GM19238 (cell line): ENCODE measurements around the gene MIDN.
A peak's percentile ranks its signal among the peaks of the same experiment; 100 is the strongest.
"Not testable (repeated sequence)": the region's sequence is repeated elsewhere in the genome, so short reads cannot be mapped to it uniquely, and the experiment has no call there.

Experiments used
- DNase-seq: peaks from one replicate; pipeline ENCODE4 v3.0.0; 2011; ENCODE audit warnings: low spot score; ENCODE audit not compliant: insufficient read length

MIDN gene

DNA sequence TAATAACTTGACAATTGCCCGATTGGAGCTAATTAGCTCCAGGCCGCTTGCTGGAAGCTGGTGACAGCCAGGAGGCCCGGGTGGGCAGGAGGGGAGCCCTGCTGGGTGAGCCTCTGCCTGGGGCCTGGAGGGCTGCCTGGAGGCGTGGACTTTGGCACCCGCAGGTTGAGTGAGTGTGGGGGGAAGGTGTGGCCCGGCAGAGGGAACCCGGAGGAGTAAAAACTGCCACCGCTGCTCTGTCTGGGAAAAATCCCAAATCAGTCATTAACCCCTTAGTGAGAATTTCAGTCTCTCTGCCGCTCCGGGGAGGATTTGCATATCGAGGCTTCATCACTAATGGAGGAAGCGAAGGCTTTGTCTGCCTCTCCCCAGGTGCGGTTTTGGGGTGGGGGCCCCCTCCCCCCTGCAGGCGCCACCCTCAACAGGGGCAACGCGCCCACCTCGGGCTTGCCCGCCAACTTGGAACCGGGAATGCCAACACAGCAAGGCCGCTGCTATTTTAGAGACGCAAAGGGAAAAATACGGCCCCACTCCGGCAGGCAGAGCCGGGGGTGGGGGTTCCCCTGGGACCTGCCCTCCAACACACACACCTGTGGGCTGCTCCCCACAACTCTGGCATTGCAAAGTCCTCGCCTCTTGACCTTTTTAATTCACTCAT is 43.5 kb downstream of the MIDN start:
- DNase-seq: no peak

DNA sequence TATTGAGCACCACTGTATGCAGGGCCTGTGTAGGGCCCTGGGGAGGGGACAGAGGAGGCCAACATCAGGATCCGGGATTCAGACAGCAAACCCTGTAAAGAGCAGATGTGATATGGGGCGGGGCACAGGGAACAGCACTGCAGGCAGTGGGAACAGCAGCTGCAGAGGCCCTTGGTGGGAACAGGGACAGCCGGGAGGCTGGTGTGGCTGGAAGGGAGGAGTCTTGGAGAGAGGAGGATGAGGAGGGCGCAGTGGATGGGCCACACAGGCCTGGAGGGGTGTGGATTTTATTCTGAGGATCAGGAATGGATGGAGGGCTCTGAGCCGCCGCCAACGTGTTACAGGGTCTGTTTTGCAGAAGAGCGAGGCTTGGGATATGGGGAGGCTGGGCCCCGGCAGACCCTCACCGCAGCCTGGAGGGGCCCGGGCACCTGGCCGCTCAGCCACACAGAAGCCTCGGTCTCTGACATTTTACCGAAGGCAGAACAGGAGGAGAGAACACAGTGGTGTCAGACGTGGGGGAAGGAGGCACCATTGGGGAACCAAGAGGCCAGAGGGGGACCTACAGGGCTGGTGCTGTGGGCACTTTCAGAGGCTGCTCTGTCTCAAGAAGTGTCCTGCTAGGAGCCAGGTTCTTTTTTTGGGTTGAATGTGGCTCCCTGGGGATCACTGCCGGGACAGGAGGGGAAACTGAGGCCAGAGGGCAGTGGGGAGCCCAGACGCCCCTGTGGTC is 44.2 kb downstream of the MIDN start:
- DNase-seq: no peak

DNA sequence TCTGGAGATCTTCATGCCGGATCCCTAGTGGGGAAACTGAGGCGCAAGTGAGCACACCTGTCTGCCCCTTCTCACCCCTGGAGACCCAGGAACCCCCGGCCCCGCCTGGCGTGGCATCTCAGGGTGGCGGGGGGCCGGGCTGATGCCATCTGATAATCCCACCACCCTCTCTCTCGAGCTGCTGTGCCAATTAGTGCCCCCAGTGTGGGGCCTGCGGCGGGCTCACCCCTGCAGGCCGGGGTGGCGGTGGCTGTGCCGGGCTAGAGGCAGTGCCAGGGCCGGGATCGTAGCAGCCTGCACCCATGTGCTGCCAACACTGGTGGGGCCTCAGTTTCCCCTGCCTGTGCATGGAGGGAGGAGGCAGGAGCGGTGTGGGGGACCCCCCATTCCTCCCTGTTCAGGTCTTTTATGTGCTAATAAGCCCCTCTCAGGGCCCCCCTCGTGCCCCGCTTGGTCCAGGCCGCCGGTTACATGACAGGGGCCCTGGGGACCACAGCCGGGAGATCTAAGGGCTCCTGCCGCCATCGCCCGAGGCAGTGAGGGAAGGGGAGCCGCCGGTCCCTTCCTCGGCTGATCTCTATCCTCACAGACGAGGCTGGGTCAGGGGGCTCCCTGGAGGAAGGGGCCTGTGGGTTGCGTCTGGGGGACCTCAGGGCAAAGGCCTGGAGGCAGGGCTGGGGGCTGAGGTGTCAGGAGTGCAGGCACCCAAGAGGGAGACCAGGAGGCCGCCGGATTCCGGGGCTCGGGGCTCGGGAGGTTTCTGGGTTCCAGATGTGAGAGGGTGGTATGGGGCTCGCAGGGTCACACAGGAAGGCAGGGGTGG is 45.6 kb downstream of the MIDN start:
- no peak for DNase-seq

DNA sequence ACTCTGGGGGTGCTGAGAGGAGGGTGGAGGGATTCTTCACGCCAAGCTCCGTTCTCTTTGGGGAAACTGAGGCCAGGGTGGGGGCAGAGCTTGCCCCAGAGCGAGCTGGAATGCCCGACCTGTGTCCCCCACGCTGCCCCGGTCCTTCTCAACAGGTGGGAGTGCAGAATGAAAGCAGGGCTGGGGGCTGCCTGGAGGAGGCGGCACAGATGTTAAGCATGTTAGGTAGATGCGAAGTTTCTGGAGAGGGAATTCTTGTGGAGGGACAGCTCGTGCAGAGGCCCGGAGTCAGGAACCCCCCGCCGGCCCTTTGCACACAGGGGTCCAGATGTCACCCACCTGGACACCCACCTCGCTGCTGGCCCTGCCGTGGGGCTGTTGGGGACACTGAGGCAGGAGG is 46.3 kb downstream of the MIDN start:
- DNase-seq: no peak

DNA sequence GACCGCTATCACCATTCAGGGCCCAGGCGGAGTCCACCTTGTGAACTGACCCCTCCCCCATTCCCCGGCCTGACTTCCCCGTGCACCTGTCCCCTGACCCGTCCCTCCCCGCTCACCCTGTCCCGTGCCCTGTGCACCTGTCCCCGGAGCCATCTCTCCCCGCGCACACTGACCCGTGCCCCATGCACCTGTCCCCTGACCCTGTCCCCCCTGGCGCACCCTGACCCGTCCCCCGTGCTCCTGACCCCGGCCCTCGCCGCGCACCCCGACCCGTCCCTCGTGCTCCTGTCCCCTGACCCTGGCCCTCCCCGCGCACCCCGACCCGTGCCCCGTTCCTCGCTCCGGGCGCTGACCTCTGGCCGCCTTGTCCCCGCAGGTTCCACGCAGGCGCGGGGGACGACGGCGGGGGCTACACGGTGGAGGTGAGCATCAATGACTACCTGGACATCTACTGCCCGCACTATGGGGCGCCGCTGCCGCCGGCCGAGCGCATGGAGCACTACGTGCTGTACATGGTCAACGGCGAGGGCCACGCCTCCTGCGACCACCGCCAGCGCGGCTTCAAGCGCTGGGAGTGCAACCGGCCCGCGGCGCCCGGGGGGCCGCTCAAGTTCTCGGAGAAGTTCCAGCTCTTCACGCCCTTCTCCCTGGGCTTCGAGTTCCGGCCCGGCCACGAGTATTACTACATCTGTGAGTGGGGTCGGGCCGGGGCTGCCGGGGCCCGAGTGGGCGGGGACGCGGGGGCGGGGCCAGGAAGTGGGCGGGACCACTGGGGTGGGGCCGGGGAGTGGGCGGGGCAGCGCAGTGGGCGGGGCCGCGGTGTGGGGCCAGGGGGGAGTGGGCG is 47.0 kb downstream of the MIDN start:
- peak; percentile 66 for DNase-seq

DNA sequence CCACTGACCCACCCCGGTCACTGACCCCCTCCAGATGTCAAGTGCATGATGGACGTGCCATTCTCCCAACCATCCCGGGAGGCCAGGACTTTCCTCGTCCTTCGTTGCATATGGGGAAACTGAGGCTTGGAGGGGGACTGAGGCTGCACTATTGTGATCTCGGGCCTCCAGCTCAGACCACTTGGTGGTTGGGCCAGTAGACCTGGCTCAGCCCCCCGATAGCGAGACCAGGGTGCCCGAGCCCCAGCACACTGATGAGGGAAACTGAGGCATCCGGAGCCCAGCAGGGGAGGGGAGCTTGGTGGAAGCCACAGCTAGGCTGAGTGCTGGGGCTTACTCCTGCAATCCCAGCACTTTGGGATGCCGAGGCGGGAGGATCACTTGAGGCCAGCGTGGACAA is 47.7 kb downstream of the MIDN start:
- DNase-seq: no peak

DNA sequence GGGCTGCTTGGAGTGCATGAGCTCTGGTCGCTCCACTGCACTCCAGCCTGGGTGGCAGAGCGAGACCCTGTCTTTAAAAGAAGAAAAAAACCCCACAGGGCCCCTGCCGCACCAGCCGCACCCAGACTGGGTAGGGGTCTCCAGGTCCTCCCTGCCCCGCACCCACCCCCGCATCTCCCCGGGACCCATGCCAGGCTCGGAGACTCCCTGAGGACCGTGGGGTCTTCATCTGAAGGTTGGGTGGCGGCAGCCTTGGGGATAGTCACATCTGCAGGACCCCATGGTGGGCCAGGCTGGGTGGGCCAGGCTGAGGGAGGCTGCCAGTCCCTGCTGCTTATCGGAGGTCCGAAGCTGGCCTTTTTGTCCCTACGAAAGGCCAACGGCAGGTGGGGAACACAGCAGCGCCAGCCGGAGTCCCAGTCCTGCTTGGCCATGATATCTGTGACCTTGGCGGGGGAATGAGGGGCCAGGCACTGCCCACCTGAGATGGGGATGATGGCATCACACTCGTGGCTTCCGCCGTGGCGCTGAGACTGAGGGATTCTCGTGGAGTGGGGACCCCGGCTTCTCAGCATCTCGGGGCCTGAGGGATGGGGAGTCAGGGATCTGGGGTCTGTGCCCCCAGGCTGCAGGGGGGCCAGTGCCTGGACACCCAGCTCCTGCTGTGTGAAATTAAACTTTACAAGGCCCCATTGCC is 48.3 kb downstream of the MIDN start:
- no peak for DNase-seq

DNA sequence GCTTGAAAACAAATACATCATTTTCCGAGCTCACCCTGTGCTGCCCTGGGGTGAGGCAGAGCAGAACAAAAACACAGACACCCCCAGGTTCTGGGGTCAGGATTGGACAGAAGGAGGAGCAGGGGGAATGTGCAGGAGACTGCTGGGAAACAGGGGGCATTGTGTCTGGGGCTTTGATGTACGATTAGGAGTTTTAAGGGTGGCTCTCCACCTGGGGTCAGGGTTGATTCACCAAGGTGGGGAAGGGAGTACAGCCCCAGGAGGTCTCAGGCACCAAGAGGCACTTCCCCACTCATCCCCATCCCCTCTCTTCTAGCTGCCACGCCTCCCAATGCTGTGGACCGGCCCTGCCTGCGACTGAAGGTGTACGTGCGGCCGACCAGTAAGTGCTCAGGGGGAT is 49.9 kb downstream of the MIDN start:
- no peak for DNase-seq

DNA sequence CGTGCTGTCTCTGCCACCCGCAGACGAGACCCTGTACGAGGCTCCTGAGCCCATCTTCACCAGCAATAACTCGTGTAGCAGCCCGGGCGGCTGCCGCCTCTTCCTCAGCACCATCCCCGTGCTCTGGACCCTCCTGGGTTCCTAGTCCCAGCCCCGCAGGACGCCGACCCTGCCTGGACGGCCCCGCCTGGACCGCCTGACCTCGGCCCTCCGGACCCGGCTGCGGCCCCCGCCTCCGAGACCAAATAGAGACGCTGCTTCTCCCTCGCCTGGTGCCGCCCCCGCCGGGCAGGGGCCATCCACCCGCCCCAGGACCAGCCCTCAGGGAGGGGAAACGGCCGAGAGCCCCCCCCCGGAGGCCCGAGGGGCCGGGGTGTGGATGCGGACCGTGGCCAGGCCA is 51.4 kb downstream of the MIDN start:
- DNase-seq: no peak

DNA sequence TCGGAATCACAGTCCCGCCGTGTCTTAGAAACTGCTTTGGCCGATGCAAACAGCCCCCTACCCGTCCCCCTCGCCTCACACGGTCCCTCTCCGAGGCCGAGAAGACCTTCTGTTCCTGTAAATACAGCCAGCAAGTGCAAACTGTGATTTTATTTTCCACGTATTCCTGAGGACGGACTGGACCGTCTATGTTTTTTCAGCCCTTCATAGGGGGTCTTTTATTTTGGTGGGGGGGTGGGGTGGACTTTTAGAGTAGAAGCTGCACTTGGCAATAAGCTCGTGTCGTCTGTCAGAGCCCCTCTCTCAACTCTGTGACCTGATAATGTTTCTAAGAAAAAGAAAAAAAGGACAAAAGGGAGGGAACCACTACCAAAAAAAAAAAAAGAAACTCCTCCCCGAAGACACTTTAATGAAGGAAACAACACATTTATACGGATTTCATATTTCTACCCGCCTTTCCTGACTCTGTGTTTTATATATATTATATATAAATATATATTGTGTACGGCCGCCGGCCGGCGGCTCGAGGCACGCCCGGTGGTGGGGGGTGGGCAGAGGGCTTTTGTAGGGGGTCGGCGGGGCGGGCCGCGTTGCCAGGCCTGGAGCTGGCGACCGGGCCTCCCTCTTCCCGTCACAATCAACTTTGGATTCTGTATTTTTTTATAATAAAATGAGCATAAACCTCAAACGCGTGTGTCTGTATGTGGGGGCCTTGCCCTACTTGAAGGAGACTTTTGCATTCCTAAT is 52.5 kb downstream of the MIDN start:
- DNase-seq: no peak

DNA sequence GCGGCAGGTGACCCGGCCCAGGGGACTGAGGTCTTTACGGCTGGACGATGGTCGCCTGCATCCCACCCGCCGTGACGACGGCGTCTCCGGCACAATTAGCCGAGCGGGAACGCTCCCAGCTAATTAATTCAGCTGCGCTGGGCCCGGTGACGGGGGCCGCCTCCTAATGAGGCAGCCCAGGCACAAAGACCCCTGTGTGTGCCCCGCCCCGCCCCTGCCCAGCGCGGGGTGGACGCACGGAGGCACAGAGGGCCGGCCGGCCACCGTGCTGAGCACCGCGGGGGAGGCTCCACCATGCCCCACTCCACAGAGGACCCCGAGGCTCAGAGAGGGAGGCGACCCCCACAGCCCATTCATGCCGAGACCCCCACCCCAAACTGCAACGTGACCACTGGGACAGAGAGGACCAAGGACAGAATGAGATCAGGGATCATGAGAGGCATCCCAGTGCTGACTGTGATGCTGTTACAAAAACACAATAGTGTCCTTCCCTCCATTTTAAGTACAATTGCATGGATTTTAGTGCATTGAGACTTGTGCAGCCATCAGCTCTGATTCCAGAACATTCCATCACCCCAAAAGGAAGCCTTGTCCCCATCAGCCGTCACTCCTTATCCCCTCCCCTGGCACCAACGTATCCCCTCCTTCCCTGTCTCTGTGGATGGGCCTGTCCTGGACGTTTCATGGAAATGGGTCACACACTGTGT is 54.3 kb downstream of the MIDN start:
- DNase-seq: no peak

DNA sequence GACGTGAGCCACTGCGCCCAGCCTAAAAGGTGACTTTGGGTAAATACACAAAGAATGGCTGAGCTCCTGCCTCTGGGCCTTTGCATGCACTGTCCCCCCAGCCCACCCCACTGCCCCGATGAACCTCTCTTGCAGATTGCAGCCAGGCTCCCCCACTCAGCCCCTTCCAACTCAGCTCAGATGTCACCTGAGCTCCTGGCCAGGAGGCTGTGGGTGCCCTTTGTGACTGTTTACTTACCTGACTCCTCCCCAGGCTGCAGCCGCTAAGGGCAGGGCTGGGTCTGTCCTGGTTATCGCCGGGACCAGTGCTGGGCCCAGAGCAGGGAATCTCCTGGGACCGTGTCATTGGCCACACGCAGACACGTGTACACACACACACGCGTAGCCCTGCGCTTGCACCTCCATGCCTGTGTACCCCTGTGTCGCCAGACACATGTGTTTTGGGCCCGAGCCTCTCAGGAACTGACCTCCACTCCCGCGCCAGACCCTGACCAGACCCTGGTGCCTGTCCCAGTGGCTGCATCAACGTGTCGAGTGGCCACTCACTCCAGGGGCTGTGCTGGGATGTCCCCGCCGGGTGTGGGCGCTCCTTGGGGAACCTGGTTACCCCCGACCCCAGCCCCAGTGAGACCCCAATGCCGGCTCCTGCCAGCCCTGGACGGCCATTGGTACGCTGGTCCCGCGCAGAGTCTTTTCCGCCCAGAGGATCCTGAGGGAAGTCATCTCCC is 56.0 kb downstream of the MIDN start:
- DNase-seq: no peak

DNA sequence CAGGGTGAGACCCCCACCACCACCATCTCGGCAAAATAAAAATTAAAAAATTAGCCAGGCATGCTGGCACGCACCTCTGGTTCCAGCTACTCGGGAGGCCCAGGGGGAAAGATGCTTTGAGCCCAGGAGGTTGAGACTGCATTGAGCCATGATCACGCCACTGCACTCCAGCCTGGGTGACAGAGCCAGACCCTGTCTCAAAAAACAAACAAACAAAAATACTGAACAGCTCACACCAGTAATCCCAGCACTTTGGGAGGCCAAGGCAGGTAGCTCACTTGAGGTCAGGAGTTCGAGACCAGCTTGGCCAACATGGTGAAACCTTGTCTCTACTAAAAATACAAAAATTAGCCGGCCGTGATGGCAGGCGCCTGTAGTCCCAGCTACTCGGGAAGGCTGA is 57.0 kb downstream of the MIDN start:
- not testable (repeated sequence) for DNase-seq

DNA sequence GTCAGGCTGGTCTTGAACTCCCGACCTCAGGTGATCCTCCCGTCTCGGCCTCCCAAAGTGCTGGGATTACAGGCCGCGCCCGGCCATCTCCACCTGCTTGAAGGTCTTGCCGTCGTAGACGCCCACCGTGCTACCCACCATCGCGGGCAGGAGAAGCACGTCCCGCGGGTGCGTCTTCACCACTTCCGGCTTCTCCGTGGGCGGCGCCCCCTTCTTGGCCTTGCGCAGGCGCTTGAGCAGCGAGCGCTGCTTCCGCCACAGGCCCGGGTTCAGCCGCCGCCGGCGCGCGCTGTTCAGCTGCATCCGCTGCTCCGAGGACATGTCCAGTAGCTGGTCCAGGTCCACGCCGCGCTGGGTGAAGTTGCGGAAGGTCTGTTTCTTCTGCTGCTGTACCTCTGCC is 58.9 kb downstream of the MIDN start:
- DNase-seq: no peak

DNA sequence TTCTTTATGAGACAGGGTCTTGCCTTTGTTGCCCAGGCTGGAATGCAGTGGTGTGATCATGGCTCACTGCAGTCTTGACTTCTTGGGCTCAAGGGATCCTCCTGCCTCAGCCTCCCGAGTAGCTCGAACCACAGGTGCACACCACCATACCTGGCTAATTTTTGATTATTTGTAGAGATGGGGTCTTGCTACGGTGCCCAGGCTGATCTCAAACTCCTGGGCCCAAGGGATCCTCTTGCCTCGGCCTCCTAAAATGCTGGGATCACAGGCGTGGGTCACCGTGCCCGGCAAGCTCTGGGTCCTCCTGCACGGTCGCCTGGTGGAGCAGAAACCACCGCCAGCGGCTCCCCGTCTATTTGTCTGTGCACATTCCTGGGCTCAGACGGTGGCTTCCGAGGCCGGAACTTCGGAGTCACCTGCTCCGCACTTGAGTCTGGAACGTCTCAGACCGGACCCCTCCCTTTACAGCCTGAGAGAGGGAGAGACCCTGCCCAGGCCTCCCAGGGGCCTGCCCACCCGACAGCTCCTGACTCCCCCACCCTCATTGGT is 59.4 kb downstream of the MIDN start:
- no peak for DNase-seq

DNA sequence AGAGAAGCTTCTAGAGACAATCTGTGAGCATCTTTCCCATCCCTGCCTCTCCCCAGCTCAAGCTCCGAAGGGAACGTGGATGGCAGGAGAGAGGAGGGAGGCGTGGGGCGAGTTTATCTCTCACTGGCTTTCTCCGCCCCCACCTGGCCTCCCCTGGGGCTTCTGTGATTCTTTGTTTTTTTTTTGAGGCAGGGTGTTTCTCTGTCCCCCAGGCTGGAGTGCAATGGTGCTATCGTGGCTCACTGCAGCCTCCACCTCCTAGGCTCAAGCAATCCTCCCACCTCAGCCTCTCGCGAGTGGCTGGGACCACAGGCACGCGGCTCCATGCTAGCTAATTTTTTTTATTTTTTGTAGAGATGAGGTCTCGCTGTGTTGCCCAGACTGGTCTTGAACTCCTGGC is 60.3 kb downstream of the MIDN start:
- no peak for DNase-seq
